Adrenal gland (tissue), 12 donors: ENCODE measurements around the gene KBTBD4. TPM values are rescaled to one million over a fixed set of nuclear protein-coding genes. Genes with fewer than 3 reads are reported as not detected.
A peak's percentile ranks its signal among the peaks of the same experiment; 100 is the strongest.

Source experiments
- DNase-seq, 7 donors: peaks; one replicate each; pipeline ENCODE4 v3.0.0-alpha.2; 2019 to 2020
- H3K27ac ChIP-seq, 5 donors: fragments of 200-600 bp; sonication (generic) in 4 of 5; 1 replicate in 3 of 5; 2 replicates in 2 of 5; pipeline versions ENCODE4 v1.5.1 to v1.8.0; 2016 to 2020; ENCODE audit warnings: mild to moderate bottlenecking in 1 of 5
- H3K27me3 ChIP-seq: fragments of 200-600 bp; 2 replicates; pipeline ENCODE4 v1.8.0; 2021
- H3K36me3 ChIP-seq, 2 donors: fragments of 200-600 bp; replicated peaks in 1 of 2; 1 replicate in 1 of 2; 2 replicates in 1 of 2; pipeline versions ENCODE4 v1.5.1 to v1.8.0; 2018 to 2022
- H3K4me1 ChIP-seq, 2 donors: fragments of 200-600 bp; replicated peaks in 1 of 2; 1 replicate in 1 of 2; 2 replicates in 1 of 2; pipeline versions ENCODE4 v1.5.1 to v1.8.0; 2018 to 2021
- H3K4me3 ChIP-seq, 4 donors: fragments of 200-600 bp; sonication (generic) in 3 of 4; one replicate each; pipeline ENCODE4 v1.5.1; 2016 to 2018
- H3K9me3 ChIP-seq, 3 donors: fragments of 200-600 bp; sonication (generic) in 1 of 3; replicated peaks in 1 of 3; 1 replicate in 2 of 3; 2 replicates in 1 of 3; pipeline versions ENCODE4 v1.5.1 to v1.8.0; 2016 to 2021
- POLR2A ChIP-seq, 2 donors: fragments of 450-650 bp; IDR thresholded peaks; one replicate each; pipeline ENCODE4 v1.6.1; 2017; ENCODE audit warnings: antibody characterized with exemption in 2 of 2, mild to moderate bottlenecking in 2 of 2, moderate library complexity in 1 of 2
- WGBS, 4 donors: extraction: QIAGEN DNeasy Blood & Tissue Kit in 2 of 4; methylation state at CpG; one replicate each; pipeline versions ENCODE4 v1.1.5 to v1.1.7; 2013 to 2017; 5-methylcytosine and 5-hydroxymethylcytosine counted together
- intact Hi-C, 2 donors: fragments of 100-400 bp; cut with DNase I; formaldehyde crosslinking; loops; one replicate each; pipeline versions ENCODE4 v1.14.1 to v1.15.0; 2022 to 2023
- polyA plus RNA-seq, 3 donors: library from polyadenylated mRNA; stranded (reverse); fragments of 200-250 nt in 2 of 3; fragments of 350-450 nt in 1 of 3; fragmentation: Illumina TruSeq in 1 of 3; extraction: RNeasy Lipid Tissue Mini Kit (QIAGEN cat#74804) in 1 of 3; gene quantifications; one replicate each; pipeline ENCODE4 v1.2.3, GENCODE V29; 2013 to 2014
- total RNA-seq, 9 donors: library from RNA; depleted of rRNA in 4 of 9; stranded (reverse); fragments of >200 nt in 4 of 9; fragments of 120-200 nt in 1 of 9; fragmentation: NEBNext Ultra II Directional in 1 of 9; extraction: Animal tissue kit (Norgen Biotek cat#: 25700) in 1 of 9; gene quantifications; one replicate each; pipeline versions ENCODE4 v1.1.0 to v1.2.4, GENCODE V29; 2013 to 2023
- TF ChIP-seq, protein P1 (sequence below), 6 experiments: fragments of 450-650 bp in 4 of 6; fragments of 200-600 bp in 2 of 6; sonication (generic) in 1 of 6; IDR thresholded peaks; 1 replicate in 5 of 6; 2 replicates in 1 of 6; pipeline versions ENCODE4 v1.5.1 to v1.8.0; 2016 to 2021; ENCODE audit warnings: antibody characterized with exemption in 6 of 6, mild to moderate bottlenecking in 2 of 6, moderate library complexity in 1 of 6
- donor health status: healthy with polysubstance abuse.
- donor health status: Bipolar disorder and iron deficiency.
- donor health status: DM: yes; HTN: yes; CAD: no.
- donor health status: DM: no; HTN: no; CAD: no.
- donor health status: DM: no; HTN: no; CAD: no.
- donor health status: DM: yes; HTN: yes; CAD: no.

The KBTBD4 gene
- total and polyA plus RNA-seq, 12 donors = 8.2 to 32.7 (median 25.6) TPM

DNA sequence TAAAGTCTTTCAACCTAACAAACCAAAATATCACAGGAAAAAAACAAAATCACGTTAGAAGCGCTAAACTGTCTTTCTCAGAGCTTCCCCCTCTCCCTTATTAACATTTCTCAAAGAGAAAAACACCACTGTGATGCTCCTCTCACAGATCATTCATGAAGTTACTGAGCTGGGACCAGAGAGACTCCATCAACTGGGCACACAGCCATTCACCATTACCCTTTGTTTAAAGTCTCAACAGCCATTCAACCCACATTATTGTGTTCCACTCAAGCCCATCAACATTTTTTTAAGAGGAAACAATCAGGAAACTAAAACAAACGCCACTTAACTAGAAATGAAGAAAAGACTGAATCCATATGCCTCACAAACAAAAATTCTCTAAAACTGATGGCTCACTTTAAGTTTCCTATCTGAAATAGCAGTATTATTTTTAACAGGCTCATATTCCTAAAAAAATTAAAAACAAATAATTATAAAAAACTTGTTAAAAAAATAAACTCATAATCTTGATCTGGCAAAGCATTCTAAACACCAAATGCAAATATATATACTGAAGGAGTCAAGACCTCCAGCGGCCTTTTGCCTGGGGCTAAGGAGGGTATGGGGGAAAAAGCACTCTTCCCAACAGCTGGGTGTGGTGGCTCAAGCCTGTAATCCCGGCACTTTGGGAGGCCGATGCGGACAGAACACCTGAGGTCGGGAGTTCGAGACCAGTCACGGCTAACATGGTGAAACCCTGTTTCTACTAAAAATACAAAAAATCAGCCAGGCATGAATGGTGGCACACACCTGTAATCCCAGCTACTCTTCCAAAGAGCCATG lies 39.8 kb downstream of the KBTBD4 start:
- H3K27ac ChIP-seq = peak overlapping the region in 2 of 5 donors; percentile 24 to 57
- intact Hi-C loops = no loop called here
- TF ChIP-seq, protein P1, sequence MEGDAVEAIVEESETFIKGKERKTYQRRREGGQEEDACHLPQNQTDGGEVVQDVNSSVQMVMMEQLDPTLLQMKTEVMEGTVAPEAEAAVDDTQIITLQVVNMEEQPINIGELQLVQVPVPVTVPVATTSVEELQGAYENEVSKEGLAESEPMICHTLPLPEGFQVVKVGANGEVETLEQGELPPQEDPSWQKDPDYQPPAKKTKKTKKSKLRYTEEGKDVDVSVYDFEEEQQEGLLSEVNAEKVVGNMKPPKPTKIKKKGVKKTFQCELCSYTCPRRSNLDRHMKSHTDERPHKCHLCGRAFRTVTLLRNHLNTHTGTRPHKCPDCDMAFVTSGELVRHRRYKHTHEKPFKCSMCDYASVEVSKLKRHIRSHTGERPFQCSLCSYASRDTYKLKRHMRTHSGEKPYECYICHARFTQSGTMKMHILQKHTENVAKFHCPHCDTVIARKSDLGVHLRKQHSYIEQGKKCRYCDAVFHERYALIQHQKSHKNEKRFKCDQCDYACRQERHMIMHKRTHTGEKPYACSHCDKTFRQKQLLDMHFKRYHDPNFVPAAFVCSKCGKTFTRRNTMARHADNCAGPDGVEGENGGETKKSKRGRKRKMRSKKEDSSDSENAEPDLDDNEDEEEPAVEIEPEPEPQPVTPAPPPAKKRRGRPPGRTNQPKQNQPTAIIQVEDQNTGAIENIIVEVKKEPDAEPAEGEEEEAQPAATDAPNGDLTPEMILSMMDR (IDR thresholded peaks at IDR 0.05) = no peak
- TF ChIP-seq POLR2A (IDR thresholded peaks at IDR 0.05) = no peak
- H3K27me3 ChIP-seq = no peaks in the 10 kb centered on the region
- H3K36me3 ChIP-seq = no peaks in the 10 kb centered on the region
- WGBS, 4 donors = 79 to 87% (median 81%) methylated on average over 10 of the region's 10 CpGs
- no peak overlapping the region for H3K4me3 ChIP-seq
- peak in 1 of 7 donors; percentile 31 for DNase-seq
- no peaks in the 10 kb centered on the region for H3K9me3 ChIP-seq
- H3K4me1 ChIP-seq = peaks cover 29 to 57% of the 10 kb centered on the region in 2 donors

DNA sequence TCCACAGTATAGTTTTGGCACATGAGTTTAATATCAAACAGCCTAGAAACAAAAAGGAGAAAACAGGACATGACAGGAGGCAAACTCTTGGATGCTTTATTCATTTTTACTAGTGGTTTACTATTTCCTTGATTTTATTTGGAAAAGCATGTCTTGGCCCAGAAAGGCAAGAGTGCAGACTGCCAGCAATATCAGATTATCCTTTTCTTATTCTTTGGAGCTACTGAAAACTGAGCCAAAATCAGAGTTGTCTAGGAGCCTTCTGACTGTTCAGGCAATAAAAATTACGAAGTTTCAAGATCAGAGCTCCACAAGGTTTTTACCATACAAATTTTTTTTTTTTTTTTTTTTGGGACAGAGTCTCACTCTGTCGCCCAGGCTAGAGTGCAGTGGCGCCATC lies 41.9 kb downstream of the KBTBD4 start:
- H3K27ac ChIP-seq = no peak overlapping the region
- DNase-seq = no peak
- H3K9me3 ChIP-seq = no peaks in the 10 kb centered on the region
- peaks cover 42 to 78% of the 10 kb centered on the region in 2 donors for H3K4me1 ChIP-seq
- TF ChIP-seq, protein P1 (IDR thresholded peaks at IDR 0.05) = no peak
- no peak for TF ChIP-seq POLR2A (IDR thresholded peaks at IDR 0.05)
- no peaks in the 10 kb centered on the region for H3K36me3 ChIP-seq
- intact Hi-C loops = no loop called here
- no peak overlapping the region for H3K4me3 ChIP-seq
- 46 to 55% (median 54%) methylated on average over 3 of the region's 3 CpGs for WGBS, 4 donors
- H3K27me3 ChIP-seq = no peaks in the 10 kb centered on the region

DNA sequence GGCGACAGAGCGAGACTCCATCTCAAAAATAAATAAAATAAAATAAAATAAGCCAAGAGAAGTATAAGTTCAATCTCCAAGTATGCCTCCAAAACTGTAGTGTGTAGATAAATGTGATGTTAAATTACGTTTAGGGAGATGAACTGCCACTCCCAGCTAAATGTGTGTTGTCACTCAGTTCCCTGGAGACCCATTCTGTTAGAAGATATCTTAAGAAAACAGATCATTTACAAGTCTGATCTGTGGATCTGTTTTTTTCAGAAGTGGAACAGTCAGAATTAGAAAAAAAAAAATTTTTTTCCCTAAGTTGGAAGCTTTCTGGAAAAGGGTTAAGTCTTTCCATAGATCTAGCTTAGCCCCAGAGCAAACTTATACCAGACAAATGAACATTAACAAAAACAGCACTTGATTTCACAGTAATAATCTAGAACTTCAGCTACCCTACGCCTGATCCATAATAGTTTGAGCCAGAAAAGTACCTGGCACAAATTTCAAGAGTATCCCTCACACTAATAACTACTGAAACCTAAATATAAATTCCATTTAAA lies 44.0 kb downstream of the KBTBD4 start:
- DNase-seq = no peak
- Histone ChIP-seq H3K27me3 (no peaks in the 10 kb centered on the region), H3K9me3 (no peaks in the 10 kb centered on the region), H3K4me3 (no peak overlapping the region), H3K36me3 (no peaks in the 10 kb centered on the region), H3K27ac (no peak overlapping the region), H3K4me1 (peaks cover 34 to 82% of the 10 kb centered on the region in 2 donors)
- 80 to 89% (median 86%) methylated on average over 4 of the region's 4 CpGs for WGBS, 4 donors
- intact Hi-C loops = no loop called here
- no peak for TF ChIP-seq POLR2A (IDR thresholded peaks at IDR 0.05)
- TF ChIP-seq, protein P1 (IDR thresholded peaks at IDR 0.05) = no peak

DNA sequence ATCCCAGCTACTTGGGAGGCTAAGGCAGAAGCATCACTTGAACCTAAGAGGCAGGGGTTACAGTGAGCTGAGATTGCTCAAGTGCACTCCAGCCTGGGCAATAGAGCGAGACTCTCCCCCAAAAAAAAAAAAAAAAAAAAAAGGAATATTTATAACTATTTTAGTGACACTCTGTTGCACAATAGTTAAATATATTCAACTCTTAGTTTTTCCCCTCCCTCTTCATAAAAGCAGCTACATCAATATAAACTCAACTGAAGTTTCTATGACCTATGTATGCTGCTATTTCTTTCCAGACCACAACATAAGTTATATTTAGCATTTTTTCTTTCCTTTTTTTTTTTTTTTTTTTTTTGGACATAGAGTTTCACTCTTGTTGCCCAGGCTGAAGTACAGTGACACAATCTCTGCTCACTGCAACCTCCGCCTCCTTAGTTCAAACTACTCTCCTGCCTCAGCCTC lies 45.0 kb downstream of the KBTBD4 start:
- Histone ChIP-seq H3K27me3 (no peaks in the 10 kb centered on the region), H3K4me1 (peaks cover 27 to 72% of the 10 kb centered on the region in 2 donors), H3K9me3 (no peaks in the 10 kb centered on the region), H3K27ac (no peak overlapping the region), H3K4me3 (no peak overlapping the region), H3K36me3 (no peaks in the 10 kb centered on the region)
- TF ChIP-seq POLR2A (IDR thresholded peaks at IDR 0.05) = no peak
- TF ChIP-seq, protein P1 (IDR thresholded peaks at IDR 0.05) = no peak
- DNase-seq = no peak
- 63 to 75% (median 69%) methylated on average over 2 of the region's 2 CpGs for WGBS, 4 donors
- intact Hi-C loops = no loop called here
